IPS-15b (cell line): ENCODE measurements around the gene DYNLT1.
"Not testable (repeated sequence)": the region's sequence is repeated elsewhere in the genome, so short reads cannot be mapped to it uniquely, and the experiment has no call there.

Experiments used
- H3K27me3 ChIP-seq: one replicate; pipeline ENCODE4 v1.6.1; 2013; ENCODE audit warnings: low read length; ENCODE audit not compliant: control insufficient read depth, insufficient read depth
- H3K36me3 ChIP-seq: one replicate; pipeline ENCODE4 v1.6.1; 2013; ENCODE audit warnings: low read length; ENCODE audit not compliant: control insufficient read depth, insufficient read depth
- H3K4me1 ChIP-seq: one replicate; pipeline ENCODE4 v1.6.1; 2013; ENCODE audit warnings: mild to moderate bottlenecking, low read length; ENCODE audit not compliant: control insufficient read depth, insufficient read depth
- H3K4me3 ChIP-seq: one replicate; pipeline ENCODE4 v1.5.1; 2013; ENCODE audit warnings: low read depth, low read length
- H3K9ac ChIP-seq: one replicate; pipeline ENCODE4 v1.6.1; 2013; ENCODE audit warnings: low read depth, mild to moderate bottlenecking, low read length
- H3K9me3 ChIP-seq: one replicate; pipeline ENCODE4 v1.6.1; 2013; ENCODE audit warnings: mild to moderate bottlenecking, low read length; ENCODE audit not compliant: control insufficient read depth, insufficient read depth

Gene DYNLT1

DNA sequence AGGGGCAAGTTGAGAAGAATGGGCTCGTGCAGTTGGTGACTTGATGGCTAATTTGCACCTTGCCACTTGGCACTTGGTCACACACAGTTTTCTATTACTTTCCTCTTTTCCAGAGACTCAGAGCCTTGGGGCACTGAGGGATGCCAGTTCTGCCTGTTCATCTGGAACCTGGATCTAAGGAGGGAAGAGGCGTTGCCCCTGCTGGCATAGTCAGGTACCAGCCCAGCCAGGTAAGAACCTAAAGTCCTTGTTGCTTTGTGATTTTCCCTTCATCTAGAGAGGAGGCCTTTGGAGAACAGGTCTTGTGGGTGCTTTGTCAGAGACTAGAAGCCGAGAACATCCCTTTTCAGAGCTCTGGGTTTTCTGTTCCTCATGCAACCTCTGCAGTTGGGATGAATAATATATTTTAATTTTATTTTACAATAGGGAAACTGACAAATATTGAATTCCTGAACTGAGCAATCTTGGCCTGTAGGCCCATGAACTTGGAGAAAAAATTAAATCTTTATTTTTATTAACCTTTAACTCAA, 16.7 kb upstream of the DYNLT1 start:
- no peak overlapping the region for H3K4me3 ChIP-seq
- no peaks in the 10 kb centered on the region for H3K9me3 ChIP-seq
- H3K27me3 ChIP-seq = no peaks in the 10 kb centered on the region
- no peaks in the 10 kb centered on the region for H3K36me3 ChIP-seq
- H3K9ac ChIP-seq = no peak overlapping the region
- peaks cover 7% of the 10 kb centered on the region for H3K4me1 ChIP-seq

DNA sequence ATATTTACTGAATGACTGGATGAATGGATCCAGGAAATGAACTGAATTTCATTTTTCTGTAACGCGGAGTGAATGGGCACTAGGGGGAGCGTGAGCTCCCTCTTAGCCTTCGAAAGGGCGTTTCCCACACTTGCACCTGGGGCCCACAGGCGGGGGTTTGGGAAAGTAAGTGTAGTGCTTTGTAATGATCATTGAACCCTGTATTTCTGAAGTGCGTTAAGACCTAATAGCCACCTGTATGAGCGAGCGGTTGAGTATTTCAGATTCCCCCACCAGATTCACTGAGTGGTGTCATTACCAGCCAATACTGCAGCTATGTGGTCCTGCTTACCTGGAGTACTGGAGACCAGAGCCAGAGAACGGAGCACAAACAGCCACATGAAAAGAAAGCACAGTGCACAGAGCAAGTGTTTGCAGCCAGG, 15.8 kb upstream of the DYNLT1 start:
- H3K4me1 ChIP-seq = peaks cover 7% of the 10 kb centered on the region

DNA sequence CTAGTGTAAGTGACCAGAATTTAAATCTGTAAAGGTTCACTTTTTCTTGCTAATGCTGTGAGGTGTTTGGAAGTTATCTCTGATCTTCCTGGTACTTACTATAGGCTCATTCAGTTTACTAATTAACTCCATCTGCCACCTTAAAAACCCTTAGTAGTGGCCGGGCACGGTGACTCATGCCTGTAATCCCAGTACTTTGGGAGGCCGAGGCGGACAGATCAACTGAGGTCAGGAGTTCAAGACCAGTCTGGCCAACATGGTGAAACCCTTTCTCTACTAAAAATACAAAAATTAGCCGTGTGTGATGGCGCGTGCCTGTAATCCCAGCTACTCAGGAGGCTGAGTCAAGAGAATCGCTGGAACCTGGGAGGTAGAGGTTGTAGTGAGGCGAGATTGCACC, 12.4 kb upstream of the DYNLT1 start:
- H3K36me3 ChIP-seq, H3K27me3 ChIP-seq, H3K9ac ChIP-seq, H3K4me3 ChIP-seq, H3K4me1 ChIP-seq, H3K9me3 ChIP-seq: not testable (repeated sequence)

More for the DNA sequence above, 15.8 kb upstream of the DYNLT1 start:
- Histone ChIP-seq H3K9me3 (no peaks in the 10 kb centered on the region), H3K36me3 (no peaks in the 10 kb centered on the region), H3K9ac (no peak overlapping the region), H3K4me3 (no peak overlapping the region), H3K27me3 (no peaks in the 10 kb centered on the region)

DNA sequence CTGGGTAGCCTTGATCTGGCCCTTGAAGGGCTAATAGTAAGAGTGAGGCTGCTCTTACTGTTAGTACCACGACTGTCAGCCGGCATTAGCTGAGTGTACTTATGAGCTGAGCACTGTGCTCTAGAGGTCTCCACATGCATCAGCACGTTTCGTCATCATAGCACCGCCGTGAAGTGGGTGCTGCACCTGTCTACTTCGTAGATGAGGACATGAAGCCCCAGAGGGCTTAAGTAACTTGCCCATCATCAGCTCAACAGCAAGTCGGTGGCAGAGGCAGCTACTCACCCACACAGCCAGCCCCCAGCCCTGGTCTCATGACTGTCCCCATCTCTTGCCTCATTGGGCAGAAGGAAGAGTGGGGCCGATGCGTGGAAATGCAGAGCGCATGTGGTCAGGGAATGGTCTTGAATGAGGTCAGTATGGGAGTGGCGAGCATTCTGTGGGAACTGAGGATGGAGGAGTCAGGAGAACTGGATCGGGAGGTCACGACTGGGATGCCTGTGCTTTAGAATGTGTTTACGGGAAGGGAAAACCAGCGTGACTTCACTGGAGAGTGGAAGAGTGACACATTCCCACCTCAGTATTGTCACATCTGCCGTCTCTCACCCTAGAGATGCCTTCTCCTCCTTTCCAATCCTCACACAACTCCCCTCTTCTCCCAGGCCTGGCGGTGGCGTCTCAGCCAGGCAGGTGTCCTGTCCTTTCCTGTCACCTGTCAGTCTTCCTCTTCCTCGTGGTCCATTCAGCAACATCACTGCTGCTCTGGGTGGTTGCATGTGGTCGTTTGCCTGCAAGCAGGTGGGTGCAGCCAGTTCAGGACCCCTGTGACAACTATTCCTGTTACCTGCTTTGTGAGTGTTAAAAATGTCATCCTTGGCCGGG, 11.3 kb upstream of the DYNLT1 start:
- no peaks in the 10 kb centered on the region for H3K27me3 ChIP-seq

DNA sequence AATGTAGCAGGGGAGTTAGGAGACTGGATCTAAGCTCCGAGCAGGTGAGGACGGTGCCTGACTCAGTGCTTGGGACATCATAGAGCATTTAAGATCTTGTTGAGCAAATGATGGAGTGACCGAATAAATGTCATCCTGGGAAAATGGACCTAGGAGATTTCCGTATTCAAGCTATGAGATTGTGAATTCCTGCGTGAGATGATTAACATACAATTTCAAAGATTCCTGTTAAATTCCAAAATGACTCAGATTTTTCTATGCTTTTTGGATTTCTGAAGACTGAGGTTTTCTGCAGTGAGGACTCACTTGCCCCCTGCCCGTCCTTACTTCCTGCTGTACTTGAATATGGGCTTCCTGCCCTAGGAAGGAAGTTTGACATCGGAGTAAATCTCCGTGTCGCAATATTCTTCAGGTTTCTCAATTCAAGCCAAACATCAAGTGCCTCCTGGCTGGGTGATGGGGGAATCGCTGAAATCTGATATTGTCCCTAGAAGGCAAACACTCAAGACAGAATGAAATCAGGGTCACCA, 10.5 kb upstream of the DYNLT1 start:
- Histone ChIP-seq H3K9me3 (no peaks in the 10 kb centered on the region), H3K4me1 (no peaks in the 10 kb centered on the region), H3K4me3 (no peak overlapping the region), H3K27me3 (no peaks in the 10 kb centered on the region), H3K36me3 (no peaks in the 10 kb centered on the region), H3K9ac (no peak overlapping the region)

More for the DNA sequence above, 11.3 kb upstream of the DYNLT1 start:
- no peaks in the 10 kb centered on the region for H3K36me3 ChIP-seq
- H3K4me3 ChIP-seq = no peak overlapping the region
- no peaks in the 10 kb centered on the region for H3K9me3 ChIP-seq
- H3K9ac ChIP-seq = no peak overlapping the region
- H3K4me1 ChIP-seq = no peaks in the 10 kb centered on the region

DNA sequence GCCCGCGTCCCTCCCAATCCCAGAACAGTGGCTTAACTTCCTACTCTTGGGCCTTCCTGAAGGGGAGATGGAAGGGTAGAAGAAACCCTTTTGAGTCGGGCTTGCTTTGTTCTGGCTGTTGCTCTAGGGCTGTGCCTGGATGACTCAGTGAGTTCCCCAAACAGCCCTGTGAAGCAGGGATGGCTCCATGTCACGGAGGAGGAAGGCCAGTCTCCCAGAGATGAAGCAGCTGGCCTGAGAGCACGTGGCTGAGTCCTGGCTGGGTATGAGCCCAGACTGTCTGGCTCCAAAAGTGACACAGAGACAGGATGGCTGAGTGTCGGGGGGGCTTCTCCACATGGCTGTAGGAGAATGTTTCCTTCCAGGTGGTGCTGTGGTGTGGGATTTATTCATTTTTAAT, 10.0 kb upstream of the DYNLT1 start:
- no peaks in the 10 kb centered on the region for H3K27me3 ChIP-seq

DNA sequence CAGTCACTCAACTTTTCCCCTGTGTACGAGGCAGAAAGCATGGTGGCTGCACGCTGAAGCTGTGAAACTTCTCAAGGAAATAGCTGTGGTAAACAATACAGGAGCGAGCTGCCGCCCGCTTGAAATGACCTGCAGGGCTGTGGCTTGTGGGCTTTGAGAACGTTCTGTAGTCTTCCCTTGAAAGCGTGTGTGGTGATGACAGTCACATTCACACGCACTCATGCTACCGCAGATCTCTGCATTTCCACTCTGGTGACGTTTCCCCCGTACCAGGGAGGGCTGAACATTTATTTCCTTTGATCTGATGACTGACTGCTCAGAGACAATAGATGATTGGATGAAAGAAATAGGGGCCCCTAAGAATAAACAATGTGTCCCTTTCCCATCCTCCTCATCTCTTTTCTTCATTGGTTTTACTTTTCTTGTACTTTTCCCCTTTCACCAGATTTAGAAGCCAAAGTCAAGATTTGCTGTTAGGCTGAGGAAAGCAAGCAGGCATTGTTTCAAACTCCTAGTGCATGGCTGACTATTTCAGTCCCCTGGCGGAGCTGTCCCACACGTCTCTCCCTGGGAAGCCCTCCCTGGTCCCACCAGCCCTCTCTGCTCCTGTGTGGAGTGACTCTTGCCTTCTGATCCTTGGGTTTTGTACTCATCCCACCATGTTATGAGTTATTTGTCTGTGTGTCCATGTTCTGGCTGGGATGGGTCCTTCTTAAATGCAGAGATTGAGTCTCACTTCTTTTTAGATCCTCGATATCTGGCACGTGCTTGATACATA, 9.2 kb upstream of the DYNLT1 start:
- no peak overlapping the region for H3K9ac ChIP-seq
- no peaks in the 10 kb centered on the region for H3K36me3 ChIP-seq
- no peaks in the 10 kb centered on the region for H3K4me1 ChIP-seq
- no peaks in the 10 kb centered on the region for H3K27me3 ChIP-seq
- no peaks in the 10 kb centered on the region for H3K9me3 ChIP-seq
- H3K4me3 ChIP-seq = no peak overlapping the region

More for the DNA sequence above, 10.0 kb upstream of the DYNLT1 start:
- Histone ChIP-seq H3K36me3 (no peaks in the 10 kb centered on the region), H3K9me3 (no peaks in the 10 kb centered on the region), H3K9ac (no peak overlapping the region), H3K4me3 (no peak overlapping the region), H3K4me1 (no peaks in the 10 kb centered on the region)

DNA sequence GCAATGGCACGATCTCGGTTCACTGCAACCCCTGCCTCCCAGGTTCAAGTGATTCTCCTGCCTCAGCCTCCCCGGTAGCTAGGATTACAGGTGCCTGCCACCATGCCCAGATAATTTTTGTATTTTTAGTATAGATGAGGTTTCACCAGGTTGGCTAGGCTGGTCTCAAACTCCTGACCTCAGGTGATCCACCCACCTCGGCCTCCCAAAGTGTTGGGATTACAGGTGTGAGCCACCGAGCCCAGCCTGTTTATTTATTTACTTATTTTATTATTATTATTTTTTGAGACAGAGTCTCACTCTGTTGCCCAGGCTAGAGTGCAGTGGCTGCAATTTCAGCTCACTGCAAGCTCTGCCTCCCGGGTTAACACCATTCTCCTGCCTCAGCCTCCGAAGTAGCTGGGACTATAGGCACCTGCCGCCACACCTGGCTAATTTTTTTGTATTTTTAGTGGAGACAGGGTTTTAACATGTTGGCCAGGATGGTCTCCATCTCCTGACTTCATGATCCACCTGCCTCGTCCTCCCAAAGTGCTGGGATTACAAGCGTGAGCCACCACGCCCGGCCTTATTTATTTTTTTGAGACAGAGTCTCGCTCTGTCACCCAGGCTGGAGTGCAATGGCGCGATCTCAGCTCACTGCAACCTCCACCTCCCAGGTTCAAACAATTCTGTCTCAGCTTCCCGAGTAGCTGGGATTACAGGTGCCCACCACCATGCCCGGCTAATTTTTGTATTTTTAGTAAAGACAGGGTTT, 7.6 kb upstream of the DYNLT1 start:
- not testable (repeated sequence) for H3K9ac ChIP-seq, H3K4me1 ChIP-seq, H3K27me3 ChIP-seq, H3K9me3 ChIP-seq, H3K36me3 ChIP-seq, H3K4me3 ChIP-seq

DNA sequence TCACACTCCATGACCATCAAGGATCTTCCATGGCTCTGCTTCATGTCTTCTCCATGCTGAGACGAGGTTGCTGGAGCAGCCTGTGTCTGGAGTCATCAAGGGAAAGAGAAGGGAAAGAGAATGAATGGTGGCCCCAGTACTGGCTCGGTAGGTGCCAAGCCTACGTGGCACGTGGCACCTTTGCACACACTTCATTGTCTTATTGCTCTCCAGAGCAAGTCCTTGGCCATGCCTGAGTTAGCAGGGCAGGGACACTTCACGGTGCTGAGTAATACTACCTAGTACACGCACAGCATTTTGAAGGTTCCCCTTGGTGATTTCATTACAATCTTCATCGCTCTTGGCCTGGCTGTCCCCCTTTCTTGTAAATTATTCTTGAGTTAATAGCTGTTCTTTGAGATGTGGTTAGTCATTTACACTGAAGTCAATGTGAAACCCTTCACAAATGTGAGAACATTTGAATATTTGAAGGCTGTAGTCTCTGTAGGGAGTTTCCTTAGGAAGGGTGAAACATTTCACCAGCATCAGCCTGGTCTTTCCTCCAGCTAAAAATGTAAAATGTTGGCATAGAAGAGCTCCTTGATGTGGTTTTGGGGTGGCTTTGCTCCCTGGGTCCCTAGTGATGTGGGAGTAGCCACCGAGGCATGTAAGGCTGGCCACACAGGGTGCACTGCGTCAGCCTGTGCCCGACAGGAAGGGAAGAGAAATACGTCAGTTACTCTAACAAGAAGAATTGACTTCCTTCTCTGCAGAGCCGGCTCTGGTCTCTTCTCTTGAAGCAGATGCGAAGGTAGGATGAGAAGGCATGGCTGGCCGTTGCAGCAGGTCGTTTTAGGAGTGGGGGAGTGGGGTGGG, 5.0 kb upstream of the DYNLT1 start, which contains the start of gene SYTL3:
TSS of gene SYTL3 (plus strand) at position 766 of the 855 bp plus-strand sequence. CDS start 13,215 bp downstream, outside the sequence.
- H3K4me1 ChIP-seq = no peaks in the 10 kb centered on the region
- H3K9me3 ChIP-seq = no peaks in the 10 kb centered on the region
- no peaks in the 10 kb centered on the region for H3K36me3 ChIP-seq
- H3K9ac ChIP-seq = no peak within 1 kb of the TSS
- H3K27me3 ChIP-seq = peaks cover 13% of the 10 kb centered on the region
- H3K4me3 ChIP-seq = no peak within 1 kb of the TSS

DNA sequence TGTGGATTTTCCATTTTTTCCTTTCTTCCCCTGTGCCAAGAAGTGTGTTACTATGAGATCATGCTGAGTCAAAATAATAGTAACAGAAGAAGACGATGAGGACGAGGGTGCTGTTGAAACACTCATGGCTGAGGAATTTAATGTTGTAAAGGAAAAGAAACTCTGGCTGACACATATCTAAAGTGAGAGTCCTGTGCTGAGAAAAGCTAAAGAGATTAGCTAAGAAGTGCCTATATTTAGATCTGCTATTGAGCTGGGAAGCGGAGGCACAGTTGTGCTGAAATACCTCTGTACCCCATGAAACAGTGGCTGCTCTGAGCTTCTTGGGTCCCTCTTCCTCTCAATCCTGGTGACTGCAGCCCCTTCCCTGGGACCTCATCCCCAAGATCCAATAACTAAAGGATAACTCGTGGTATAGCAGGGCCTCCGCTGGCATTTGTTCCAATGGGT, 4.2 kb upstream of the DYNLT1 start:
- Histone ChIP-seq H3K9me3 (no peaks in the 10 kb centered on the region), H3K27me3 (peaks cover 13% of the 10 kb centered on the region), H3K36me3 (no peaks in the 10 kb centered on the region), H3K4me3 (no peak overlapping the region), H3K4me1 (no peaks in the 10 kb centered on the region), H3K9ac (no peak overlapping the region)
